ENCODE measurements around the gene EIF4A2. TPM values are rescaled to one million over a fixed set of nuclear protein-coding genes. Genes with fewer than 3 reads are reported as not detected.
"Not testable (repeated sequence)": the region's sequence is repeated elsewhere in the genome, so short reads cannot be mapped to it uniquely, and the experiment has no call there.

The EIF4A2 gene
- total and polyA plus RNA-seq, 11 donors, result 255 to 496 (median 358) TPM

- no peak for TF ChIP-seq POLR2A (IDR thresholded peaks at IDR 0.05)
- TF ChIP-seq, protein P1, sequence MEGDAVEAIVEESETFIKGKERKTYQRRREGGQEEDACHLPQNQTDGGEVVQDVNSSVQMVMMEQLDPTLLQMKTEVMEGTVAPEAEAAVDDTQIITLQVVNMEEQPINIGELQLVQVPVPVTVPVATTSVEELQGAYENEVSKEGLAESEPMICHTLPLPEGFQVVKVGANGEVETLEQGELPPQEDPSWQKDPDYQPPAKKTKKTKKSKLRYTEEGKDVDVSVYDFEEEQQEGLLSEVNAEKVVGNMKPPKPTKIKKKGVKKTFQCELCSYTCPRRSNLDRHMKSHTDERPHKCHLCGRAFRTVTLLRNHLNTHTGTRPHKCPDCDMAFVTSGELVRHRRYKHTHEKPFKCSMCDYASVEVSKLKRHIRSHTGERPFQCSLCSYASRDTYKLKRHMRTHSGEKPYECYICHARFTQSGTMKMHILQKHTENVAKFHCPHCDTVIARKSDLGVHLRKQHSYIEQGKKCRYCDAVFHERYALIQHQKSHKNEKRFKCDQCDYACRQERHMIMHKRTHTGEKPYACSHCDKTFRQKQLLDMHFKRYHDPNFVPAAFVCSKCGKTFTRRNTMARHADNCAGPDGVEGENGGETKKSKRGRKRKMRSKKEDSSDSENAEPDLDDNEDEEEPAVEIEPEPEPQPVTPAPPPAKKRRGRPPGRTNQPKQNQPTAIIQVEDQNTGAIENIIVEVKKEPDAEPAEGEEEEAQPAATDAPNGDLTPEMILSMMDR (IDR thresholded peaks at IDR 0.05), result no peak
- H3K4me1 ChIP-seq, result peaks cover 0 to 8% (median 0%) of the 10 kb centered on the region in 12 donors
- H3K36me3 ChIP-seq, result peaks cover 0 to 87% (median 61%) of the 10 kb centered on the region in 9 donors
- H3K27me3 ChIP-seq, result no peaks in the 10 kb centered on the region
- H3K9me3 ChIP-seq, result no peaks in the 10 kb centered on the region
- no peak overlapping the region for H3K27ac ChIP-seq
- H3K4me3 ChIP-seq, result no peak overlapping the region
- intact Hi-C loops (cut with DNase I), result no loop called here
- DNase-seq (no peak), ATAC-seq (no peak)
- WGBS, 4 donors, result 75 to 80% (median 78%) methylated on average over 3 of the region's 3 CpGs
Measured at GRCh38 chr3:186798239-186798874, 15.0 kb downstream of the EIF4A2 start.

- DNase-seq (no peak), ATAC-seq (no peak)
- Histone ChIP-seq H3K4me3 (no peak overlapping the region), H3K9me3 (no peaks in the 10 kb centered on the region), H3K27ac (no peak overlapping the region), H3K36me3 (peaks cover 0 to 78% (median 43%) of the 10 kb centered on the region in 9 donors), H3K4me1 (peaks cover 0 to 15% (median under 1%) of the 10 kb centered on the region in 12 donors), H3K27me3 (no peaks in the 10 kb centered on the region)
- 95 to 97% (median 95%) methylated on average over 1 of the region's 1 CpG for WGBS, 4 donors
- intact Hi-C loops (cut with DNase I), result no loop called here
- no peak for TF ChIP-seq POLR2A (IDR thresholded peaks at IDR 0.05)
- TF ChIP-seq, protein P1 (IDR thresholded peaks at IDR 0.05), result no peak
Measured at GRCh38 chr3:186800285-186800684, 16.9 kb downstream of the EIF4A2 start.

DNA sequence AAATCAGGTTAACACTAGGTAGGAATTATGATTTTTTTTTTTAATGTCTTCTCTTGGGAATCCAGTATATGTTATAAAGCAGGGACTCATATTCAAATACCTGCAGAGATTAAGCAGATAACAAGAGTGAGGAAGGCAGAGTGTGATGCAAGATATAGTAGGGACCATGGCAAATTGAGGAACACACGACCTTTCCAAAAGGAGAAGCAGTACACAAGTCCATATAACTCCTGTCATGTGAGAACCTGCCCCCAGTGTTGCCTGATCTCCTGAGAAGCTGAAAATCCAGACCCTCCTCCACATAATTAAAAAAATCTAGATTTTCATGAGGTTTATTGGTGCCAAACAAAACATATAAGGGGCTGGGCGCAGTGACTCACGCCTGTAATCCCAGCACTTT is 19.3 kb downstream of the EIF4A2 start:
- 84 to 95% (median 92%) methylated on average over 3 of the region's 3 CpGs for WGBS, 4 donors
- H3K36me3 ChIP-seq, result peaks cover 0 to 55% (median 24%) of the 10 kb centered on the region in 9 donors
- H3K27ac ChIP-seq, result no peak overlapping the region
- no peak for DNase-seq
- H3K4me3 ChIP-seq, result no peak overlapping the region
- TF ChIP-seq, protein P1 (IDR thresholded peaks at IDR 0.05), result no peak
- no peak for TF ChIP-seq POLR2A (IDR thresholded peaks at IDR 0.05)
- no peaks in the 10 kb centered on the region for H3K9me3 ChIP-seq
- intact Hi-C loops (cut with DNase I), result no loop called here
- peaks cover 0 to 31% (median 12%) of the 10 kb centered on the region in 12 donors for H3K4me1 ChIP-seq
- H3K27me3 ChIP-seq, result no peaks in the 10 kb centered on the region
- no peak for ATAC-seq

DNA sequence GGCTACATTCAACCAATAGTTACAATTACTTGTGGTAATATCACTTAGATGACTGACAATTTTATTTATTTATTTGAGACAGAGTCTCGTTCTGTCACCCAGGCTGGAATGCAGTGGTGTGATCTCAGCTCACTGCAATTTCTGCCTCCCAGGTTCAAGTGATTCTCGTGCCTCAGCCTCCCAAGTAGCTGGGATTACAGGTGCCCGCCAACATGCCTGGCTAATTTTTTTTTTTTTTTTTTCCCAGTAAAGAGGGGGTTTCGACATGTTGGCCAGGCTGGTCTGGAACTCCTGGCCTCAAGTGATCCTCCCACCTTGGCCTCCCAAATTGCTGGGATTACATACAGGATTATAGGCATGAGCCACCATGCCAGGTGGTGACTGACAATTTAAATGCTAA is 20.1 kb downstream of the EIF4A2 start:
- H3K27ac ChIP-seq; H3K4me3 ChIP-seq; DNase-seq; ATAC-seq; H3K27me3 ChIP-seq; H3K9me3 ChIP-seq; intact Hi-C loops (cut with DNase I): not testable (repeated sequence)
- 82 to 89% (median 87%) methylated on average over 4 of the region's 4 CpGs for WGBS, 4 donors
- H3K36me3 ChIP-seq, result peaks cover 0 to 50% (median 24%) of the 10 kb centered on the region in 9 donors
- peaks cover 0 to 29% (median 12%) of the 10 kb centered on the region in 12 donors for H3K4me1 ChIP-seq
